GM18511 (cell line): ENCODE results near the gene OSBPL2.

ENCODE experiments used
- ATAC-seq: cut with Tn5 transposase; IDR thresholded peaks from one replicate; pipeline ENCODE4 v1.9.1; 2021; ENCODE audit warnings: mild to moderate bottlenecking, moderate library complexity; ENCODE audit not compliant: unreplicated experiment

Gene OSBPL2

GRCh38 chr20:62219992-62220665 lies 18.2 kb upstream of the OSBPL2 start, which contains the start of gene HRH3:
Gene HRH3, minus strand, starts transcription at chr20:62220278. Its CDS starts 308 bp downstream, at chr20:62219970.
- ATAC-seq: no peak

GRCh38 chr20:62220666-62221568 lies 17.4 kb upstream of the OSBPL2 start:
- ATAC-seq: no peak

- no peak for ATAC-seq
Observed at GRCh38 chr20:62222266-62222850, 16.0 kb upstream of the OSBPL2 start.

- no peak for ATAC-seq
Observed at GRCh38 chr20:62222972-62223371, 15.3 kb upstream of the OSBPL2 start.

- no peak for ATAC-seq
Observed at GRCh38 chr20:62223571-62223970, 14.8 kb upstream of the OSBPL2 start.

- no peak for ATAC-seq
Observed at GRCh38 chr20:62224113-62224855, 14.0 kb upstream of the OSBPL2 start.

- no peak for ATAC-seq
Observed at GRCh38 chr20:62225026-62225425, 13.3 kb upstream of the OSBPL2 start.

GRCh38 chr20:62225820-62226635 lies 12.3 kb upstream of the OSBPL2 start:
- ATAC-seq: no peak

GRCh38 chr20:62226707-62227590 lies 11.4 kb upstream of the OSBPL2 start:
- no peak for ATAC-seq

GRCh38 chr20:62227591-62227976 lies 10.7 kb upstream of the OSBPL2 start:
- no peak for ATAC-seq

- no peak for ATAC-seq
Observed at GRCh38 chr20:62227977-62228958, 10.1 kb upstream of the OSBPL2 start.

GRCh38 chr20:62228982-62229545 lies 9.3 kb upstream of the OSBPL2 start:
- no peak for ATAC-seq

- ATAC-seq: no peak
Observed at GRCh38 chr20:62229667-62230066, 8.7 kb upstream of the OSBPL2 start.

GRCh38 chr20:62230276-62230675 lies 8.0 kb upstream of the OSBPL2 start:
- no peak for ATAC-seq

- ATAC-seq: no peak
Observed at GRCh38 chr20:62230696-62231095, 7.6 kb upstream of the OSBPL2 start.

- ATAC-seq: no peak
Observed at GRCh38 chr20:62231292-62231691, 7.0 kb upstream of the OSBPL2 start.

GRCh38 chr20:62232194-62232593 lies 6.1 kb upstream of the OSBPL2 start:
- no peak for ATAC-seq
